ENCODE data around the gene LPAR2.

DNA sequence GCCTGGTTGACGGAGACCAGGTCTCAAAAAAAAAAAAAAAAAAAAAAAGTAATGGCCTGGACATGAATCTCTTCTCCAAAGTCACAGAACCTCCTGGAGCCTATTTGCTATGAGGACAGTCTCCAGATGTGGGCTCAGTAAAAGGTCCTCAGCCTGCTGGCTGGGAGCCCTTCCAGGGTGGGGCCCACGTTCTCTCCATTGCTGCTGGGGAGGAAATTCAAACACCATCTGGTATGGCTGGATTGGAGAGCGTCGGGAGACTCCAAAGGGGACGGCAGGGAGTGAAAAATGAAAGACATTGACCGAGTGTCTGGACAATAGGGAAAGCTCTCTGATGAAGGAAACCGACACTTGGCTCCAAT is 8.2 kb downstream of the LPAR2 start:
- TF ChIP-seq, protein P1, sequence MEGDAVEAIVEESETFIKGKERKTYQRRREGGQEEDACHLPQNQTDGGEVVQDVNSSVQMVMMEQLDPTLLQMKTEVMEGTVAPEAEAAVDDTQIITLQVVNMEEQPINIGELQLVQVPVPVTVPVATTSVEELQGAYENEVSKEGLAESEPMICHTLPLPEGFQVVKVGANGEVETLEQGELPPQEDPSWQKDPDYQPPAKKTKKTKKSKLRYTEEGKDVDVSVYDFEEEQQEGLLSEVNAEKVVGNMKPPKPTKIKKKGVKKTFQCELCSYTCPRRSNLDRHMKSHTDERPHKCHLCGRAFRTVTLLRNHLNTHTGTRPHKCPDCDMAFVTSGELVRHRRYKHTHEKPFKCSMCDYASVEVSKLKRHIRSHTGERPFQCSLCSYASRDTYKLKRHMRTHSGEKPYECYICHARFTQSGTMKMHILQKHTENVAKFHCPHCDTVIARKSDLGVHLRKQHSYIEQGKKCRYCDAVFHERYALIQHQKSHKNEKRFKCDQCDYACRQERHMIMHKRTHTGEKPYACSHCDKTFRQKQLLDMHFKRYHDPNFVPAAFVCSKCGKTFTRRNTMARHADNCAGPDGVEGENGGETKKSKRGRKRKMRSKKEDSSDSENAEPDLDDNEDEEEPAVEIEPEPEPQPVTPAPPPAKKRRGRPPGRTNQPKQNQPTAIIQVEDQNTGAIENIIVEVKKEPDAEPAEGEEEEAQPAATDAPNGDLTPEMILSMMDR (IDR thresholded peaks at IDR 0.05), result no peak
- TF ChIP-seq POLR2A (IDR thresholded peaks at IDR 0.05) (no peak), POLR2AphosphoS5 (IDR thresholded peaks at IDR 0.05) (no peak)
